Nephron (organoid): ENCODE results near the gene PCDH18.
"Not testable (repeated sequence)": the region's sequence is repeated elsewhere in the genome, so short reads cannot be mapped to it uniquely, and the experiment has no call there.

Experiments used
- H3K27ac Mint-ChIP-seq, 3 experiments: 2 replicates each; pipeline ENCODE4 v1.8.0; 2020; ENCODE audit warnings: mixed read lengths in 3 of 3, mild to moderate bottlenecking in 2 of 3, moderate library complexity in 1 of 3
- H3K27me3 Mint-ChIP-seq: 2 replicates; pipeline ENCODE4 v1.8.0; 2021; ENCODE audit warnings: low read depth, mild to moderate bottlenecking, moderate library complexity, mixed read lengths
- H3K36me3 Mint-ChIP-seq: 2 replicates; pipeline ENCODE4 v1.8.0; 2020; ENCODE audit warnings: low read depth, mixed read lengths
- H3K4me1 Mint-ChIP-seq: 2 replicates; pipeline ENCODE4 v1.8.0; 2020; ENCODE audit warnings: mixed read lengths
- H3K4me3 Mint-ChIP-seq, 3 experiments: 2 replicates each; pipeline ENCODE4 v1.8.0; 2020; ENCODE audit warnings: mild to moderate bottlenecking in 3 of 3, mixed read lengths in 3 of 3, moderate library complexity in 2 of 3
- H3K9me3 Mint-ChIP-seq: 2 replicates; pipeline ENCODE4 v1.8.0; 2020; ENCODE audit warnings: mixed read lengths
- TF ChIP-seq, protein P1 (sequence below), 3 experiments: fragments of 200-600 bp; sonication (generic); IDR thresholded peaks; one replicate each; pipeline ENCODE4 v1.5.0; 2021; ENCODE audit warnings: antibody characterized with exemption in 3 of 3; ENCODE audit not compliant: unreplicated experiment in 3 of 3

The PCDH18 gene

DNA sequence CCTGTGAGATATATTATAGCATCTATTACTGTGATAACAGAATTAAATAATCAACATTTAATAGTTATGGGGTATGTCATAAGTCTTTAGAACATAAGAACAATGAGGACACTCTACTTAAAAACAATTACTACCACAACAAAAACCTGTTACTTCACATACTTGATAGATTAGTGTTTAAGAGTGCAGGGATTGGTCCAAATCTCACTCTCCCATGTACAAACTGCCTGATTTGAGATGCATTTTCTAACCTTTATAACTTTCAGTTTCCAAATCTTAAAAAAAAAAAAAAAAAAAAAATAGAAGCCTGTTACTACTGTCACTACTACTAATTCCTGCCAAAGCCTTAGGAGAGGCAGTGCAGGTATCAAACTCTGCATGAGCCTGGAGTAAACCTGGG, 5.6 kb downstream of the PCDH18 start:
- Mint-ChIP-seq H3K4me3 (peak overlapping the region; percentile 64 to 67 (median 66)), H3K27me3 (no peaks in the 10 kb centered on the region), H3K27ac (peak overlapping the region in 1 of 3 experiments; percentile 43), H3K36me3 (peaks cover 64% of the 10 kb centered on the region), H3K9me3 (no peaks in the 10 kb centered on the region), H3K4me1 (peaks cover 56% of the 10 kb centered on the region)
- TF ChIP-seq, protein P1, sequence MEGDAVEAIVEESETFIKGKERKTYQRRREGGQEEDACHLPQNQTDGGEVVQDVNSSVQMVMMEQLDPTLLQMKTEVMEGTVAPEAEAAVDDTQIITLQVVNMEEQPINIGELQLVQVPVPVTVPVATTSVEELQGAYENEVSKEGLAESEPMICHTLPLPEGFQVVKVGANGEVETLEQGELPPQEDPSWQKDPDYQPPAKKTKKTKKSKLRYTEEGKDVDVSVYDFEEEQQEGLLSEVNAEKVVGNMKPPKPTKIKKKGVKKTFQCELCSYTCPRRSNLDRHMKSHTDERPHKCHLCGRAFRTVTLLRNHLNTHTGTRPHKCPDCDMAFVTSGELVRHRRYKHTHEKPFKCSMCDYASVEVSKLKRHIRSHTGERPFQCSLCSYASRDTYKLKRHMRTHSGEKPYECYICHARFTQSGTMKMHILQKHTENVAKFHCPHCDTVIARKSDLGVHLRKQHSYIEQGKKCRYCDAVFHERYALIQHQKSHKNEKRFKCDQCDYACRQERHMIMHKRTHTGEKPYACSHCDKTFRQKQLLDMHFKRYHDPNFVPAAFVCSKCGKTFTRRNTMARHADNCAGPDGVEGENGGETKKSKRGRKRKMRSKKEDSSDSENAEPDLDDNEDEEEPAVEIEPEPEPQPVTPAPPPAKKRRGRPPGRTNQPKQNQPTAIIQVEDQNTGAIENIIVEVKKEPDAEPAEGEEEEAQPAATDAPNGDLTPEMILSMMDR (IDR thresholded peaks at IDR 0.05; ENCODE audit: unreplicated experiment in 3 of 3) = no peak

DNA sequence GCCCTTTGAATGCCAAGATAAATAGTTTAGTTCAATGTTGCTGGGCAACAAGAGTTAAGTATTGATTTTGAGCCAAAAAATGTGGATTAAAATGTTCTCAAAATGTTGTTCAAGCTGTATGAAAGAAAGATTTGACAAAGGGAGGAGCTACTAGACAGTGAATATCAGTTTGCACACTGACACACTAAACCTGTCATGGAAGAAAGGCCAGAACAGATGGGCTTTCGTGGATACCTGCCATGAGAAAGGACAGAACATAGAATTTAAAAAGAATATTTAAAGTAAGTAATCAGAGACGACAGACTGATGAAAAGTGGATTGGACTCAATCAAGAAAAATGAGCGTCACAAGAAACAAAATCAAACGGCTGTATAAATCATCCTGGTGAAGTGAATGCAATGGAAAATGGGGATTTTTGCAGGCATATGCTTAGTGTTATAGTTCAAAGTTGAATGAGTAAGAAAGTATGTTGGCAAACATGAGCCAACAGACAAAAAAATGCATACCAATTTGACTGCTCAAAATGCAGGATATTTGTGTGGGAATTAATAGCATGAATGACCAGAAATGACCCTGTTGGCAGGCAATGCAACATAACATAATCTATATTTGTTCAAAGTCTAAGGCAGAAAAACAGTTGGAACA, 7.4 kb downstream of the PCDH18 start:
- TF ChIP-seq, protein P1 (IDR thresholded peaks at IDR 0.05; ENCODE audit: unreplicated experiment in 3 of 3) = no peak
- H3K36me3 Mint-ChIP-seq = peaks cover 82% of the 10 kb centered on the region

DNA sequence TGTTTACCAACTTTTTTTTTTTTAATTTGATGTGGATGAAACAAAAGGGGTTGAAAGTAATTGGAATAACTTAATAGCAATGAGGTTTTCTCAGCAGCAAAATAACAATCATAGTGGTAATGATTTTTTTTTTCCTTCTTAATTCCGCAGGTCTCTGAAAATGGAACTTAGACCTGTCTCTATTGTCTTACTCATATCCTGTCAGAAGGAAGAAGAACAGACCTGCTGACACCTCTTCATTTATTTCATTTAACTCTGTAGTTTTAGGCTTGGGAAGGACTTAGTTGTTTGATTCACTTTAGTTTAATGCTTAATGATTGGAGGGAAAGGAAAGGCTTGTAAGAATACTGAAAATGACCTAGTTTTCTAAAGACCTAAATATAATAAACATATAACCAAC, 9.0 kb downstream of the PCDH18 start:
- Mint-ChIP-seq H3K9me3 (no peaks in the 10 kb centered on the region), H3K27me3 (no peaks in the 10 kb centered on the region), H3K36me3 (peaks cover 81% of the 10 kb centered on the region), H3K4me3 (no peak overlapping the region), H3K27ac (no peak overlapping the region), H3K4me1 (peaks cover 65% of the 10 kb centered on the region)
- TF ChIP-seq, protein P1 (IDR thresholded peaks at IDR 0.05; ENCODE audit: unreplicated experiment in 3 of 3) = no peak

More for the DNA sequence above, 7.4 kb downstream of the PCDH18 start:
- Mint-ChIP-seq H3K27me3 (no peaks in the 10 kb centered on the region), H3K27ac (peak overlapping the region; percentile 37 to 71 (median 43)), H3K4me3 (peak overlapping the region; percentile 41 to 61 (median 51)), H3K9me3 (no peaks in the 10 kb centered on the region), H3K4me1 (peaks cover 62% of the 10 kb centered on the region)

DNA sequence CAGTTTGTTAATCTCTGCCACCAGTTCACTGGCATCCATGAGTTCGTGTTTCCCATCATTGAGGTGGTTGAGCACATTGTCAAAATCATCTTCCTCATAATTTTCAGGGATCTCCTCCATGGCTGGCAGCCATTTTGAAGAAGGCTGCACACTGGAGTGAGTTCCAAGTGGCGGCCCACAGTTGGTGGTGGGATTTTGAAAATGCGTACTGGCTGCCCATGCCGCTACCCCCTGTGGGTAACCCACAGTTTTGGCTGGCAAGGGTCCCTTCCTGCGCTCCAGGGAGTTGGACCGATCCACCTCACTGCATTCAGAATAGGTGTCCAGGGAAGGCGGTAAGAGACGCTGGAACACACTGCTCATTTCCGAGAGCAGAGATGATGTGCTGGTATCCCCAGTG, 11.2 kb downstream of the PCDH18 start:
- H3K9me3 Mint-ChIP-seq = no peaks in the 10 kb centered on the region
- peaks cover 60% of the 10 kb centered on the region for H3K36me3 Mint-ChIP-seq
- H3K4me1 Mint-ChIP-seq = peaks cover 45% of the 10 kb centered on the region
- H3K4me3 Mint-ChIP-seq = no peak overlapping the region
- TF ChIP-seq, protein P1 (IDR thresholded peaks at IDR 0.05; ENCODE audit: unreplicated experiment in 3 of 3) = no peak
- no peaks in the 10 kb centered on the region for H3K27me3 Mint-ChIP-seq
- no peak overlapping the region for H3K27ac Mint-ChIP-seq

DNA sequence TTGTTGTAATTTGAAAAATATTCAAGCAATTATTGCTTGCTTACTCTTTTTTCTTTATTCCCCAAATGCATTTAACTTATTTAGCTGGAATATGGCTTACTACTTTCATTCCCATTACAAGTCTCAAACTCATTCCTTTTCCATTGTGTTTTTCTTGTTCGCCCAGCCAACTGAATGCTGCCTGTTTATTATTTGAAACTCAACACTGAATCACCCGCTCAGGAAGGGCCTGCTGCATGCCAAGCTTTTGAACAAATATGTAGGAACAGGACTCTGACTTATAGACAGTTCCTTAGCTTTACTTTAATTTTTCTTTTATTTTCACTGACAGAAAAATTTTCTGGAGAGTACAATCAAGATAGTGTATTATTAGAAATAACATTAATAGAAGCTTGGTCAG, 12.9 kb downstream of the PCDH18 start:
- Mint-ChIP-seq H3K27me3 (no peaks in the 10 kb centered on the region), H3K27ac (peak overlapping the region in 1 of 3 experiments; percentile 6), H3K36me3 (peaks cover 47% of the 10 kb centered on the region), H3K4me1 (peaks cover 45% of the 10 kb centered on the region), H3K4me3 (no peak overlapping the region), H3K9me3 (no peaks in the 10 kb centered on the region)
- TF ChIP-seq, protein P1 (IDR thresholded peaks at IDR 0.05; ENCODE audit: unreplicated experiment in 3 of 3) = no peak

DNA sequence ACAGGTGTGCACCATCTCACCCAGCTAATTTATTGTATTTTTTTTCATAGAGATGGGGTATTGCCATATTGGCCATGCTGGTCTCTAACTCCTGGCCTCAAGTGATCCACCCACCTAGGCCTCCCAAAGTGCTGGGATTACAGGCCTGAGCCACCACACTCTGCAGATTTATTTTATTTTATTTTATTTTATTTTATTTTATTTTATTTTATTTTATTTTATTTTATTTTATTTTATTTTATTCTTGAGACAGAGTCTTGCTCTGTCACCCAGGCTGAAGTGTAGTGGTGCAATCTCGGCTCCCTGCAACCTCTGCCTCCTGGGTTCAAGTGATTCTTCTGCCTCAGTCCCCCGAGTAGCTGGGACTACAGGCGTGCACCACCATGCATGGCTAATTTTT, 15.0 kb downstream of the PCDH18 start:
- not testable (repeated sequence) for H3K9me3 Mint-ChIP-seq, H3K4me3 Mint-ChIP-seq, H3K27me3 Mint-ChIP-seq, H3K27ac Mint-ChIP-seq
- Mint-ChIP-seq H3K36me3 (peaks cover 31% of the 10 kb centered on the region), H3K4me1 (peaks cover 30% of the 10 kb centered on the region)
